HepG2 (cell line): ENCODE measurements around the gene RASA2. TPM values are rescaled to one million over a fixed set of nuclear protein-coding genes. Genes with fewer than 3 reads are reported as not detected.

Source experiments
- ATAC-seq: fragments of 200-7000 bp; cut with Tn5 transposase; 3 replicates; pipeline ENCODE4 v1.9.1; 2020; ENCODE audit warnings: mild to moderate bottlenecking, moderate library complexity
- BruUV-seq: library from RNA; stranded (reverse); fragments of 400-500 nt; replicated peaks from 2 replicates; lab custom pipeline; 2021; lab: Mats Ljungman, UMichigan
- CTCF ChIA-PET: fragments of 300-600 bp; formaldehyde crosslinking; extraction: SDS; loops from one replicate; lab custom pipeline; 2021; ENCODE audit warnings: low total read pairs, inconsistent platforms, low intra/inter-chr PET ratio; lab: Yijun Ruan, JAX
- POLR2A ChIA-PET: fragments of 350-600 bp; sonication (Branson Sonifier 250); formaldehyde crosslinking; loops from one replicate; lab custom pipeline; 2020; ENCODE audit warnings: antibody characterized with exemption, inconsistent platforms; lab: Yijun Ruan, JAX
- DNase-seq: peaks from one replicate; pipeline ENCODE4 v3.0.0-alpha.2; 2015; ENCODE audit warnings: low spot score
- FAIRE-seq: peaks from 3 replicates; lab custom pipeline; 2011; peaks lifted over from hg19 to GRCh38; lab: Jason Lieb, UNC
- H2AFZ ChIP-seq: one replicate; pipeline ENCODE4 v1.6.1; 2011; ENCODE audit warnings: low read length, inconsistent platforms
- H3K27ac ChIP-seq: fragments of 300-600 bp; 3 replicates; pipeline ENCODE4 v1.8.0; 2011; ENCODE audit warnings: mixed run types, mild to moderate bottlenecking, mixed read lengths, low read length, inconsistent platforms; ENCODE audit not compliant: insufficient read depth; ENCODE audit errors: extremely low read length
- H3K27me3 ChIP-seq, 2 experiments: fragments of 200-600 bp in 1 of 2; 2 replicates in 1 of 2; 3 replicates in 1 of 2; pipeline versions ENCODE4 v1.6.0 to v1.8.0; 2011; ENCODE audit warnings: low read length in 2 of 2, mild to moderate bottlenecking in 2 of 2, moderate library complexity in 2 of 2, inconsistent platforms in 1 of 2; ENCODE audit not compliant: insufficient read depth in 2 of 2, control insufficient read depth in 1 of 2
- H3K36me3 ChIP-seq, 2 experiments: fragments of 200-600 bp in 1 of 2; replicated peaks in 1 of 2; 2 replicates in 1 of 2; 3 replicates in 1 of 2; pipeline versions ENCODE4 v1.5.1 to v1.8.0; 2011; ENCODE audit warnings: low read length in 2 of 2, inconsistent platforms in 1 of 2; ENCODE audit not compliant: insufficient read depth in 2 of 2, control insufficient read depth in 1 of 2
- H3K4me1 ChIP-seq: 2 replicates; pipeline ENCODE4 v1.5.1; 2012; ENCODE audit warnings: low read length, inconsistent platforms; ENCODE audit not compliant: insufficient read depth
- H3K4me2 ChIP-seq: 2 replicates; pipeline ENCODE4 v1.6.0; 2011; ENCODE audit warnings: low read depth, low read length, inconsistent platforms
- H3K4me3 ChIP-seq, 3 experiments: fragments of 200-600 bp in 1 of 3; sonication (generic), shearing (Covaris generic) in 1 of 3; replicated peaks in 1 of 3; 2 replicates each; pipeline ENCODE4 v1.5.1; 2011 to 2016; ENCODE audit warnings: low read length in 3 of 3, inconsistent platforms in 2 of 3, low read depth in 2 of 3, mild to moderate bottlenecking in 2 of 3, control low read depth in 1 of 3, mixed read lengths in 1 of 3; ENCODE audit not compliant: insufficient read depth in 1 of 3
- H3K79me2 ChIP-seq: one replicate; pipeline ENCODE4 v1.6.1; 2011; ENCODE audit warnings: low read length, inconsistent platforms; ENCODE audit not compliant: insufficient read depth
- H3K9ac ChIP-seq: 2 replicates; pipeline ENCODE4 v1.6.0; 2011; ENCODE audit warnings: mild to moderate bottlenecking, low read depth, low read length, inconsistent platforms; ENCODE audit not compliant: insufficient read depth
- H3K9me3 ChIP-seq: 2 replicates; pipeline ENCODE4 v1.5.1; 2012; ENCODE audit warnings: mild to moderate bottlenecking, low read length
- H4K20me1 ChIP-seq: 2 replicates; pipeline ENCODE4 v1.6.0; 2011; ENCODE audit warnings: inconsistent platforms, mild to moderate bottlenecking, low read length, moderate library complexity; ENCODE audit not compliant: insufficient read depth
- ESRRA ChIP-seq: sonication (generic); formaldehyde crosslinking; IDR thresholded peaks from 2 replicates; pipeline ENCODE4 v1.5.1; 2020; ENCODE audit warnings: mild to moderate bottlenecking, low read depth, missing genetic modification reagents
- MAFF ChIP-seq: IDR thresholded peaks from 2 replicates; pipeline ENCODE4 v1.6.1; 2011; ENCODE audit warnings: low read depth, low read length, improper control_type of control experiment
- MBD4 ChIP-seq: IDR thresholded peaks from 2 replicates; pipeline ENCODE4 v1.6.1; 2012; ENCODE audit warnings: low read length, inconsistent platforms, borderline replicate concordance
- MED8 ChIP-seq: sonication (generic); formaldehyde crosslinking; IDR thresholded peaks from 2 replicates; pipeline ENCODE4 v1.8.1; 2023; ENCODE audit warnings: mild to moderate bottlenecking, missing genetic modification reagents; ENCODE audit not compliant: insufficient replicate concordance
- MLX ChIP-seq: IDR thresholded peaks from 2 replicates; pipeline ENCODE4 v1.6.1; 2016
- SIN3A ChIP-seq: IDR thresholded peaks from 2 replicates; pipeline ENCODE4 v1.6.1; 2011; ENCODE audit warnings: low read depth, mild to moderate bottlenecking, control low read depth, low read length, borderline replicate concordance
- THAP11 ChIP-seq: IDR thresholded peaks from 2 replicates; pipeline ENCODE4 v1.6.1; 2016; ENCODE audit warnings: missing biosample characterization, missing genetic modification reagents
- TOPORS ChIP-seq: sonication (generic); formaldehyde crosslinking; IDR thresholded peaks from 2 replicates; pipeline ENCODE4 v1.8.0; 2023; ENCODE audit warnings: mild to moderate bottlenecking, missing genetic modification reagents
- ZBTB37 ChIP-seq: sonication (generic); formaldehyde crosslinking; IDR thresholded peaks from 2 replicates; pipeline ENCODE4 v1.4.0; 2020; ENCODE audit warnings: mild to moderate bottlenecking, missing genetic modification reagents
- ZNF275 ChIP-seq: sonication (generic); formaldehyde crosslinking; IDR thresholded peaks from 2 replicates; pipeline ENCODE4 v1.8.0; 2022; ENCODE audit warnings: missing genetic modification reagents, mild to moderate bottlenecking, inconsistent platforms, borderline replicate concordance
- ZNF281 ChIP-seq: sonication (generic); formaldehyde crosslinking; IDR thresholded peaks from 2 replicates; pipeline ENCODE4 v1.4.0; 2020; ENCODE audit warnings: missing genetic modification reagents, borderline replicate concordance
- ZNF335 ChIP-seq: sonication (generic); formaldehyde crosslinking; IDR thresholded peaks from 2 replicates; pipeline ENCODE4 v1.4.0; 2020; ENCODE audit warnings: missing genetic modification reagents
- ZNF660 ChIP-seq: sonication (generic); formaldehyde crosslinking; IDR thresholded peaks from 2 replicates; pipeline ENCODE4 v1.5.1; 2020; ENCODE audit warnings: mild to moderate bottlenecking, low read depth, missing genetic modification reagents, borderline replicate concordance
- ZNF792 ChIP-seq: IDR thresholded peaks from 2 replicates; pipeline ENCODE4 v1.6.1; 2016
- WGBS: methylation state at CpG from one replicate; pipeline ENCODE4 v1.1.6; 2017; ENCODE audit warnings: low lambda C conversion rate; 5-methylcytosine and 5-hydroxymethylcytosine counted together
- in situ Hi-C: cut with HindIII; loops from 2 replicates; pipeline ENCODE4 v1.10.0; 2017; ENCODE audit warnings: low pct_unique_long_range_greater_than_20kb; ENCODE audit not compliant: extremely low pct_ligation_motif_present
- intact Hi-C: fragments of 100-400 bp; cut with micrococcal nuclease; formaldehyde crosslinking; loops from one replicate; pipeline ENCODE4 v1.10.0; 2022; ENCODE audit not compliant: unreplicated experiment
- polyA plus RNA-seq, 8 experiments: library from polyadenylated mRNA; depleted of rRNA in 3 of 8; stranded (reverse) in 7 of 8; unstranded in 1 of 8; fragments of >200 nt; fragmentation: Illumina TruSeq in 4 of 8; extraction: Trizol in 4 of 8; gene quantifications; 2 replicates each; pipeline versions ENCODE4 v1.2.1 to v1.2.3, GENCODE V29; 2011 to 2016; ENCODE audit warnings: low read depth in 4 of 8, missing spikeins in 1 of 8, mixed read lengths in 1 of 8; ENCODE audit not compliant: insufficient read depth in 1 of 8
- total RNA-seq, 5 experiments: library from RNA; depleted of rRNA; stranded (reverse); fragments of >200 nt; fragmentation: Illumina TruSeq; extraction: Trizol; gene quantifications; 2 replicates each; pipeline ENCODE4 v1.2.3, GENCODE V29; 2016; ENCODE audit warnings: low read depth in 1 of 5

The RASA2 gene
- total and polyA plus RNA-seq, 2 of the 13 experiments (the other 11 are each of a cell fraction or from before 2014, with no cell fraction given), result 5.4 to 8.5 TPM

- H3K4me2 ChIP-seq, result no peak overlapping the region
- no peaks in the 10 kb centered on the region for H3K4me1 ChIP-seq
- no peaks in the 10 kb centered on the region for H3K9me3 ChIP-seq
- H3K9ac ChIP-seq, result no peak overlapping the region
- no peak overlapping the region for H2AFZ ChIP-seq
- WGBS, result 95% methylated on average over 11 of the region's 12 CpGs
- FAIRE-seq (no peak), ATAC-seq (no peak), DNase-seq (no peak)
- no peaks in the 10 kb centered on the region for H4K20me1 ChIP-seq
- H3K27me3 ChIP-seq, result no peaks in the 10 kb centered on the region
- no peak overlapping the region for H3K27ac ChIP-seq
- no peak overlapping the region for H3K4me3 ChIP-seq
- TF ChIP-seq ZNF660 (no peak), TOPORS (no peak), ZNF275 (no peak)
- peaks cover 0 to 1% of the 10 kb centered on the region in 2 experiments; a peak in 2 of 5 replicates for H3K36me3 ChIP-seq
- ChIA-PET CTCF (no interaction called here), POLR2A (no interaction called here)
- intact Hi-C loops (no loop called here), in situ Hi-C loops (no loop called here)
- no TSS peak for BruUV-seq
- H3K79me2 ChIP-seq, result no peaks in the 10 kb centered on the region
Measured at GRCh38 chr3:141600331-141600730, 113.5 kb downstream of the RASA2 start.

- FAIRE-seq (no peak), DNase-seq (no peak), ATAC-seq (no peak)
- Histone ChIP-seq H3K9me3 (no peaks in the 10 kb centered on the region), H3K27ac (no peak overlapping the region), H3K4me1 (no peaks in the 10 kb centered on the region), H3K4me2 (no peak overlapping the region), H3K27me3 (no peaks in the 10 kb centered on the region), H3K4me3 (no peak overlapping the region), H3K36me3 (peaks cover 0 to 4% of the 10 kb centered on the region in 2 experiments; a peak in 1 of 5 replicates), H3K9ac (no peak overlapping the region), H2AFZ (no peak overlapping the region), H3K79me2 (no peaks in the 10 kb centered on the region), H4K20me1 (no peaks in the 10 kb centered on the region)
- POLR2A ChIA-PET, result no interaction called here
- WGBS, result 98% methylated on average over 4 of the region's 4 CpGs
- intact Hi-C loops (no loop called here), in situ Hi-C loops (no loop called here)
- no TSS peak for BruUV-seq
- CTCF ChIA-PET, result no interaction called here
- TF ChIP-seq MLX (CRISPR knock-in tag) (no peak), THAP11 (CRISPR knock-in tag) (no peak), ZNF792 (CRISPR knock-in tag) (no peak), MED8 (CRISPR knock-in tag) (no peak), ZBTB37 (CRISPR knock-in tag) (no peak), ZNF335 (CRISPR knock-in tag) (no peak), MBD4 (no peak), SIN3A (no peak), ESRRA (CRISPR knock-in tag) (no peak), MAFF (no peak), ZNF281 (CRISPR knock-in tag) (no peak)
Measured at GRCh38 chr3:141602706-141603105, 115.9 kb downstream of the RASA2 start.
